NB4 (cell line): ENCODE measurements around the gene AKIRIN2.
"Not testable (repeated sequence)": the region's sequence is repeated elsewhere in the genome, so short reads cannot be mapped to it uniquely, and the experiment has no call there.

Experiments
- DNase-seq: peaks from one replicate; pipeline ENCODE4 v3.0.0; 2010; ENCODE audit warnings: low read depth
- H3K4me3 ChIP-seq: one replicate; pipeline ENCODE4 v1.5.1; 2011; ENCODE audit warnings: mild to moderate bottlenecking, low read depth, low read length, moderate library complexity
- CTCF ChIP-seq: IDR thresholded peaks from one replicate; pipeline ENCODE4 v1.5.1; 2012; ENCODE audit warnings: low read depth, low read length
- MAX ChIP-seq: IDR thresholded peaks from 2 replicates; pipeline ENCODE4 v1.6.1; 2011; ENCODE audit warnings: low read depth, low read length
- MYC ChIP-seq: IDR thresholded peaks from 2 replicates; pipeline ENCODE4 v1.6.1; 2011; ENCODE audit warnings: low read depth, low read length
- POLR2A ChIP-seq: IDR thresholded peaks from 2 replicates; pipeline ENCODE4 v1.6.1; 2011; ENCODE audit warnings: mild to moderate bottlenecking; ENCODE audit not compliant: insufficient read length; ENCODE audit errors: extremely low read depth

The AKIRIN2 gene

GRCh38 chr6:87692086-87692485, 9.9 kb downstream of the AKIRIN2 start:
- TF ChIP-seq CTCF (no peak), MYC (no peak), MAX (no peak), POLR2A (no peak)
- no peak overlapping the region for H3K4me3 ChIP-seq
- no peak for DNase-seq

- no peak for TF ChIP-seq CTCF
- no peak for TF ChIP-seq MYC
- no peak for TF ChIP-seq MAX
- TF ChIP-seq POLR2A, result no peak
- H3K4me3 ChIP-seq, result no peak overlapping the region
- DNase-seq, result no peak
Measured at GRCh38 chr6:87690441-87690840, 11.6 kb downstream of the AKIRIN2 start.

GRCh38 chr6:87687893-87688292, 14.1 kb downstream of the AKIRIN2 start:
- DNase-seq, H3K4me3 ChIP-seq: not testable (repeated sequence)

GRCh38 chr6:87687296-87687695, 14.7 kb downstream of the AKIRIN2 start:
- no peak for DNase-seq
- H3K4me3 ChIP-seq, result no peak overlapping the region
- TF ChIP-seq MYC (no peak), CTCF (no peak), MAX (no peak), POLR2A (no peak)

GRCh38 chr6:87686636-87687205, 15.3 kb downstream of the AKIRIN2 start:
- not testable (repeated sequence) for DNase-seq, H3K4me3 ChIP-seq

GRCh38 chr6:87684895-87685654, 17.0 kb downstream of the AKIRIN2 start:
- no peak for DNase-seq
- no peak overlapping the region for H3K4me3 ChIP-seq
- no peak for TF ChIP-seq MAX
- no peak for TF ChIP-seq POLR2A

GRCh38 chr6:87683890-87684289, 18.1 kb downstream of the AKIRIN2 start:
- no peak overlapping the region for H3K4me3 ChIP-seq
- DNase-seq, result no peak
- TF ChIP-seq CTCF, result no peak
- TF ChIP-seq POLR2A, result no peak
- no peak for TF ChIP-seq MAX
- no peak for TF ChIP-seq MYC
